Hypothalamus (tissue), 51 donors: Measurements from ENCODE around the gene HOXB3.

ENCODE experiments used
- DNase-seq, 51 donors: peaks; one replicate each; lab custom pipeline; 2025; lab: John Stamatoyannopoulos, UW

HOXB3 gene

DNA sequence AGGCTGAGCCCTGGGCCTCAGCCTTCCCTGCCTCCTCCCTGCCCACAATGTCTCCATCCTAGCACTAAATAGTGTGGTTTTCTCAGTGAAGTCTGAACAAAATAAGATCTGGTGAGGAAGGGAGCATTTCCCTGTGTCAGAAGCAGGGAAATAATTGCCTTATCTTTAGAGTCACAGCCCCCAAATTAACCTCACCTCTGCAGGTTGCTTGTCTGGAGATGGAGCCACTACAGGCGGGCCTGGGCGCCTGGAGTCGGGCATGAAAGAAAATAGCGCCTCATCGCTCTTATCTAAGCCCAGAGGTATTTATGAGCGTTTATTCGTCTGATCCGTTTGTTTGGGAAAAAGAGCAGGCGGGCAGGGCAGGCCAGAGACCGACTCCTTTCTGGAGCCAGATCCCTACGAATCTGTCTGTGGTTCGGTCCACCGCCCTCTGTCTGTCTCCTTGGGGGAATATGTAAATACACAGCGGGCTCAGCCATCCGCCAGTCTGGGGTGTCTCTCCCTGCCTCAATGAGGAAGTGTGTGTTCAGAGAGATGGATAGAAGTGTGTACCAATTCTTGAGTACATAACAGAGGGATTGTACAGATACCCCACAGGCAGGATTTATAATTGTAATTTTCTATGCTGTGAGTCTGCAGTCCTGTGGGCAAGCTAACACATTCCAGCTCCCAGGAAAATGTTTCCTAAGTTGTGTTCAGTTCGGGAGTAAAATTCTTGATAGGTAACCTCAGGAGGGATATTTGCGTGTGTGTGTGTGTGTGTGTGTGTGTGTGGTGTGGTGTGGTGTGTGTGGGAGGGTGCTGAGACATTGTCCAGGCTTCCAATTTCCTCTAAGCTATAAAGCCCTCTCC, 10.4 kb upstream of the HOXB3 start:
- DNase-seq, result no peak

DNA sequence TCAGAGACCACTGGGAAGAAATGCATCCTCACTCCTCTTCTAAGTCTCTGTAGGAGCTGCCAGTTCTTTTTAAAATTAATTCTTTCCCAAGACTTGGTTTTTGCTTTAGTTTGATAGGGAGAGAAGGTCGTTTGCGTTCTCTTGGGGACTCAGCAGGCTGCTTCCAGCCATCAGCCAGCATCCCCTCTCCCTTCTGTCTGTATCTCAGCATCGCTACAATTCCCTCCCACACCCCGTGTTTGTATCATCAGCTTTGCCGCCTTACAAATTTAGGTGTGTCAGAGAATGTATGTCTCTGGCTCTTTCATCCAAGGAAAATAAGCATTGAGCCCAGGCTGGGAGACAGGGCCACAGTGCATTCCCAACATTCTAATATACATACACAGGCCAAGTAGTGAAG, 9.3 kb upstream of the HOXB3 start:
- no peak for DNase-seq

DNA sequence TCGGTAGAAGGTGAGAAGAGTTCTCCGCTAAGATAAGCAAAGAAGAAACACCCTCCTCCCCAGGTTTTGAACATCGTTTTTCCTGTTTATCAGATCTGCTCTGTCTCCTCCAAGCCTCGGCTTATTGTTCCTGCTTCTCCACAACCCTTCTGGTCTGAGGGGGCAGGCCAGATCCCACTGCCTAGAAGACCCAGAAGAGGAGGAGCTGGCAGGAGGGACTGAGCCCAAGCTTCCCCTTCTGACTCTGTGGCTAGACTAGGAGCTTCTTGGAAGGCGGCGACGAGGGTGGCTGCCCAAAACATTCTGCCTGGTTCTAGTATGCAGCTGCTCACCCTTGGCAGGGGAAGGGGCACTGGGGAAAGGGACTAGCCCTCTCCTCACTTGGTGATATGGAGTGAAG, 8.7 kb upstream of the HOXB3 start:
- no peak for DNase-seq

DNA sequence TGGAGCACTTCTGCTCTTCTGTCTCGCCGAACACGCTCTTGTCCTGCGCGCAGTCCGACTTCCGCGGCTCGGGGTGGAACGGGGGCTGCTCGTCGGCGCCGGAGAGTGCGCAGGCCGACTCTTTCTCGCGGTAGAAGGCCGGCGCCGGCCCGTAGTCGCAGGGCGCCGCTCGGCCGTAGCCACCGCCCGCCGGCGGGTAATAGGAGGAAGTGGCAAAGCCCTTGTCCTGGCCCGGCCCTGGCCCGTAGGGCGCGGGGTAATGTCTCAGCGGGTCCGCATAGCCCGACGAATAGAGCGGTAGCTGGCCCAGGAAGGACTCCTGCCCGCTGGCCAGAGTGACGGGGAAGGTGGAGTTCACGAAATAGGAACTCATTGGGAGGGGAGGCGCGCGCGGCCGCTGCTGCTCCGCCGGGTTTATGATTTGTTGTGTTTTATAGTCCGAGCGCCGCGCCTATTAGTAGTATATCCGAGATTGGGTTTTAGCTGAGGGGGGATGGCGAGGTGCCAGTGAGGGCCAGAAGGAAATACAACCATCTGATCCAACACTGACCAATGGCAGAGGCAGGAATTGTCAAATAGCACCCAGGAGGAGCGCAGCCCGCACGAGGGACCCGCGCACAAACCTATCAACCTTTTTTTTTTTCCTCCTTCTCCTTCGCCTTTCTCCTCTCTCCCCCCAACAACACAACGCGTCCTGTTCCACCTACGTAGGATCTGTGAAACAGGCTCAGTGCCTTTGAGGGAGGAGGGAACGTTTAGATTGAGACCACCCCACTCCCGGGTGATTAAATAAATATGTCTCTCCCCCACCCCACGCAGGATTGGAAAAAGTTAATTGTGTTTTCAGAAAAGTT, 8.0 kb upstream of the HOXB3 start:
- DNase-seq, result no peak

DNA sequence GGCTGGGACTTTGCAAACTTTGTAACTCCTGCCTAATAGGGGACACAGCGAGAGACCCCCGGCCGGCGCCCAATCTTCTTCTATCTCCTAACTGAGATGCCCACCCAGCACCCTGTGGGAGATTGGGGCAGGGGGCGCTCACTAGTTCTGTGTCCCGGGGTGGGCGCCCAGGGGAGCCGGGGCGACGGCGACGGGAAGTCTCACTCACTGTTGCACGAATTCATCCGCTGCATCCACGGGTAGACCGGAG, 7.4 kb upstream of the HOXB3 start:
- no peak for DNase-seq

DNA sequence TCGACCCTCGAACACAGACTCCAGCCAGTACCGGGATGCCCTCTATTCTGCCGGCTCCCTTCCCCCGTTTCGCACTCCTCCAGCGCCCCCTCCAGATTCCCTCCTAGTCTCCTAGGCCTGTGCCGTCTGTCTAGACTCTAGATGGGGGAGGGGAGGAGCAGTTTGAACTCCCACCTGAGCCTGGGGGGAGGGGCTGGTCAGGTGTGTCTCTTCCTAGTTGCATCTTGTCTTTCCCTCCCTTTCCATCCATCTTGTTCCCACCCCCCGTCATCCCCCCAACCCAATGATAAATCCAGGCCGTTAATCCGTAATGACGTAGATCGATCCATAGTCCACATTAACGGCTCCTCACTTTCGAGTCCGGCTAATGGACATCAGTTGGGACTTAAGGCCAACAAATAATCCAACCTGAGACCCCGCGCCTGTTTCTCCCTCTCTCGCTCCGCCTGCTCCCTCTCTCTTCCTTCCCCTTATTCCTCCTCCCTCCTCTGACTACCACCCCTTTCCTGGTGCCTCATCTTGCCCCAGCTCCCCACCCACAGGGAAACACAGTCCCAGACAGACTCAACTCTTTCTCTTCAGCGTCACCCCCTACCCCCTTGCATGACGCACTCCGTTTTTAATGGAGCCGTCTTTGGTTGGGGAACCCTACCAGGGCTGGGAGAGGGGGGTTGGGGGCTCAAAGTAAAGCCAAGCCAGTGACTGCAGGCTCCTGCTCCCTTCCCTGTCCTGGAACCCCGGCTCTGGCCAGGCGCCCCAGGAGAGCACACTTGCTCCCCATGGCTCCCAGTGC, 6.9 kb upstream of the HOXB3 start:
- DNase-seq, result no peak

DNA sequence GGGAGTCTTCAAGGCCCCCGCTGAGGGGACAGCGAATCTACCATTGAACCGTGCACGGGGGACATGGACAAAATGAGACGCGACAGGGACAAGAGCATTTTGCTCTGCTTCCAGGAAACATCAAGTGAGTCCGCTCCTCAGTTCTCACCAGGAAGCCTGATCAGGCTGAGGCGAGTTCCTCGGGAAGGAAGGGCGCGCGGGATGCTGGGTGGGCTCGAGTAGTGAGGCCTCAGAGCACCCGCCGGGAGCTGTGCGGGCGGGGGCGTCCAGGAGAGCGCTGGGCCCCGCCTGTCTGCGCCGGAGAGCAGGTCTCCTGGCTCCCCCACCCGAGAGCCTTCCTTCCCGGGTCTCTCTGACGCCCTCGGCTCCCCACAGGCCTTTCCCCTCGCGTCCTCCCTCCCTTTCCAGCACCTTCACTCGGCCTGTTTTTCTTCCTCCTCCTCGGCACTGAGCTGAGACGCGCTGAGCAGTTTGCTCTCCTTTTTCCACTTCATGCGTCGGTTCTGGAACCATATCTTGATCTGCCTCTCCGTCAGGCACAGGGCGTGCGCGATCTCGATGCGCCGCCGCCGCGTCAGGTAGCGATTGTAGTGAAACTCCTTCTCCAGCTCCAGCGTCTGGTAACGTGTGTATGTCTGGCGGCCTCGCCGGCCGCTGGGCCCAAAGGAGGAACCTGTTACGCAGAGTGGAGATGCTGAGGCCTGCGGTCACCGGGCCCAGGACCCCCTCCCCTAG, 6.1 kb upstream of the HOXB3 start:
- DNase-seq, result no peak

DNA sequence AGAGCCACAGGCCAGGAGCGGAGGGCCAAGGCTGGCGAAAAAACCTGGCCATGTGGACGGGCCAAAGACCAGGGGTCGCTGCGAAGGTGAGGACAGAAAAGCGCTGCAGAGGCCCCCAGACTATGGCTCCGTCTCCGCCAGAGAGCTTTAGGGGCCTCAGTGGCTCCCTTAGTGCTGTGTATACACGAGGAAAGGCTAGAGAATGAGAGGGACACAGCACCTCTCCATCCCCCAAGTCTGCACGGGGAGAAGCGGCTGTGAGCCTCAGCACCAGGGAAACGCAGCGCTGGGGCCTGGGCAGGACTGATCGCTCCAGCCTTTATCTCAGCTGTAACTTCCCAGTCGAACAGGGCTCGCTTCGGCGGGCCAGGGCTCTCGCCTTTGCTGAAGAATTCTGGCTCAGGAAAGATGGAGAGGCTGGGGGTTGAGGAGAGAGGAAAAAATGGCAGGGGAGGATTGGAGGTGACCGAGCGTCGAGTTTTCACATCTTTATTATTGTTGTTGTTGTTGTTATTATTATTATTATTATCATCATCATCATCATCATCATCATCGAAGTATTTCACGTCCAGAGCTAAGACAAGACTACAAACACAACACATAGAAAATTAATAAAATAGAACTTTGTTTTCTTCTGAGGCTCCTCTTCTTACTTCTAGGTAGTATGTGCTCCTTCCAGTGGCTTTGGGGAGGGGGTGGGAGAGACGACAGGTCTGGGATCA, 5.4 kb upstream of the HOXB3 start:
- no peak for DNase-seq

DNA sequence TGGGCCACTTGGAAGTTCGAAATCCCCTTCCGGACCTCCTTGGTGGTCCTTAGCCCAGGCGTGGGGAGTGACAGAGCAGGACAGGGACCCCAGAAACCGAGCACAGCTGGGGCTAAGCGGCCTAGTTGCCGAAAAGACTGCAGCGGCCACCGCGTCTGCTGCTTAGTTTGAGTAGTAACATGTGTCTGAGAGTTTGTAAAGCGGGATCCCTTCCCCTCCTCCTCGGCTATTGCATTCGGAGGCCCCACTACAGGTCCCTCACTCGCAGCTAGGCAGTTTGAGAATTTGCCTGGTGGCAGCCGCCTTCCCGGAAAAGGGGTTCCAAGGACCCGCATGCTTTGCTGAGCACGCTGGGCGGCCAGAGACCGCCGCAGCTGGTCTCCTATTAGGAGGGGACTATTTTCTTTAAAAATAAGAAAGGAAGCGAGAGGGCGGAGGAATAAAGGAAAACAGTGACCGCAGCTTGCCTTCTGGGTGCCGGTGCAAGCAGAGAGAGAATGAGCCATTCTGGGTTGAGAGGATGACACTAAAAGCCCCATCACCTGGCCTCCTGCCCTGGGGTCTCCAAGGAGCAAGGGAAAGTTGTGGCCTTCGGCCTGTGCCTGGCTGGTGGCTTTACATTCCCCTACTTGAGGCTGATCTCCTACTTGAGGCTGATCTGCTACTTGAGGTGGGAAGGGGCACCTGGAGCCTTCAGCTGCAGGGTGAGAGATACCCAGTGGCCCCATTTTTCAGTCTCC, 4.7 kb upstream of the HOXB3 start:
- no peak for DNase-seq

DNA sequence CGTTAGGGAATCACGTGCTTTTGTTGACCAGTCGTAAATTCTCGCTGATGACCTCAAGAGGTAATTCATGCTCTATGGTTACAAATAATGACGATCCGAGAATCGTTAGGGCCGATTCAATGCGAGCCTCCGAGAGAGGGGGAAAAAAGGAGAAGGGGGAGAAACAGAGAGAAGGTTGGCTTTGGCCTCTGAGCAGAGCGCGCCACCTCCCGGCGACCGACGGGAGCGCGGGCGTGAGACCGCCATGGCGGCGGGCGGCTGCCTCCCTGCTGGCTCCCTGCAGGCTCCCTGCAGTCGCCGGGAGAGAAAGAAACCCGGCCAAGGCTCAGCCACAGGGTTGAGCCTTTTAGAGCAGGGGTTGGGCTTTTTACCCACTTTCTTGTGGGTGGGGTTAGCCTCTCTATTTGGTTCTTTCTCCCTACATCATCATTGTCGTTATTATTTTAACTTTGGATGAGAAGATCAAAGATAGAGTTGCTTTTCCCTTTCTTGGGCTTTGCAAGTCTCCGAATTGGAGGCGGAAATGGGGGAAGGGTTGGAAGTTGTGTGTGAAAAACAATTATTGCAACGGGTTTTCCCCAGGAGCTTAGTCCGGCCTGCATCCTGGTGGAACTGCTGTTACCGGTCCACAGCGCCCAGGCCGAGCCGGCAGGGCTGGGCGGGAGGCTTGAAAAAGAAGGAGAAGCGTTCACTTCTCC, 3.9 kb upstream of the HOXB3 start:
- DNase-seq, result peak in 5 of 51 donors; percentile 2 to 23 (median 8)

DNA sequence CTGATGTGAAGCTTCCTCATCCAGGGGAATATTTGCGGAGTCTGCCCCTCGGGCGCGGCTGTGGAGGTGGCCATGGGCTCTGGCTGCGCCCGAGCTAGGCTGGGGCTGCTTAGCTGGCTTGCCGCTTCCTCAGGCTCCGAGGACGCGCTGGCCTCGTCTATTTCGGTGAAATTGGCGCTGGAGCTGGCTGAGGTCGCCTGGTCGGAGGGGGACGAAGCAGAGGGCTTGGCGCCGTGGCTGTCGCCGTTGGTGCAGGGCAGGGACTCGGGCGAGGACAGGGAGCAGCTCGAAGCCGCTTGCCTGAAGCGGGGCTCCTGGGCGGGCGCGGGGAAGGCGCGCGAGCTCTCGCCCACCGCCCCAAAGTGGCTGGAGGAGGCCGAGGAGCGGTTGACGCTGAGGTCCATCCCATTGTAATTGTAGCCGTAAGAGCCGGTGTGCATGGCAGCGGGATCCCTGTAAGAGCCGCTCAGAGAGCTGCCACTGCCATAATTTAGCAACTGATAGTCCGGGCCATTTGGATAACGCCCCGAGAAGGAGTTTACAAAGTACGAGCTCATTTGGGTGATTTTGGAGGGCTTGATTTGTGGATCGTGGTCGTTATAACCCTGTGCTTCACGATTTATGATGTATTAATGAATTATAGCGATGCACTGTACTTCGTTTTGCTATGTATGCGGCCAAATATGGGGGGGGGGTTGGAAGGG, 3.2 kb upstream of the HOXB3 start, which contains the start of gene HOXB5:
Gene HOXB5, minus strand, starts transcription at position 654 of the 704 bp plus-strand sequence. Its CDS starts 97 bp downstream, at position 557.
- no peak for DNase-seq

DNA sequence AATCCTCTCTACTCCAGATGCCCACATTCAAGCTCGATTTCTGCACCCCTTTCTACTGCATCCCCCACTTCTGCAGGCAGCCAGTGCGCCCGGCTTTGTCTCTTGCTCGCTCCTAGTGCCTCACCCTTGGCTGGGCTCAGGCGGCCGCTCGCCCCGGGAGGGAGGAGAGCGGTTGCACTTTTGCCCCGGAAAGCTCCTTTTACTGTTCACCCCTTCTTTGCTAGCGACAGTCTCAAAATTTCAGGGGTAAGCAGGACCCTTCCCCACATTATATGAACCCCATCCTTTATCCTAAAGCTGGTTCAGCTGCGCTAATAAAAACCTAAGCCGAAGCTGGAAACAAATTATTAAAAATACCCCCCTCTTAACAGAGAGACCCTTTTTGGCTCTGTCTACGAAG, 2.5 kb upstream of the HOXB3 start:
- DNase-seq, result no peak

DNA sequence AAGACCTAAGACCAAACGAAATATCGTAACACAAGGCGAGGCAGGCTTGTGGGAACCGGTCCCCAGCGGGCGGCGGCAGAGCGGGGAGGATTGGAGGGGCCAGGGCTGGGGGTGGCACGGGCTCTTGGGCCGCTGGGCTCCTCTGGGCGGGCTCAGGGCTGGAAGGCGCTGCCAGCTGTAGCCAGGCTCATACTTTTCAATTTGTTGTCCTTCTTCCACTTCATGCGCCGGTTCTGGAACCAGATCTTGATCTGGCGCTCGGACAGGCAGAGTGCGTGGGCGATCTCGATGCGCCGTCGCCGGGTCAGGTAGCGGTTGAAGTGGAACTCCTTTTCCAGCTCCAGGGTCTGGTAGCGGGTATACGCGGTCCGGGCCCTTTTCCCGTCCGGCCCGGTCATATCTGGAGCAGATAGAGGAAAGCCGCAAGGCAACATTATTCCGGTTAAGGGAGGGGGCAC, 2.0 kb upstream of the HOXB3 start:
- DNase-seq, result no peak

DNA sequence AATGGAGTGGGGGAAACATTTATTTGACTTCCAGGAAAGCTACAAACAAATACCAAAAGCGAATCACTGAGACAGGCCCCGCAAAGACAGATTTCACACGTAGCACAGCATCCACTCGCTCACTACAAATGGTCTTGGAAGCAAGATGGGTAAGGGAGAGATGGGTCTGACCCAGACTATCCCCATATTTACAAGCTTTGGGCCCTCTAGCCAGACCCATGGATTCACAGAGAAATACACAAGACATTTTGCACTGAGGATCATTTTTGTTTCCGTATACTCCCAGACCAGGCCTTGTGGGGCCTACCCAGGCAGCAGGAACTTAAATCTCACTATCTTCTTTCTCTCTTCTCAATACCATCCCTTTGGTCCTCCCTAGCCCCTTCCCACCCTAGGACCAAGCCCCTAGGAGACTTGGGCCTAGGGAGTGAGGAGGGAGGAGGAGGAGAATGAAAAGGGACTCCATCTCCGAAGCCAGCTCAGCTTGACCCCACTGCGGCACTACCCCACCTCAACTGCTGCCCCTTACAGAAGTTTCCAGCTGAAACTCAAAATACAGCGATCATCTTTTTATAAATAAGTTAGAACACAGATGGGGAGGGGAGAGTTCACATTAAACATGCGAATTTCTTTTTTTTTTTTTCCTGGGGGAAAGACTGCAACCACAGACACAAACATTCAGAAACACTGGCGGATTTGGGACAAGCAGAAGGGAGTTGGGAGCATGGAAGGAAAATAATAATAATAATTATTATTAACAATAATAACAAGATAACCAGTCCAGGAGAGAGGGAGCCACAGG, 1.4 kb upstream of the HOXB3 start:
- no peak for DNase-seq

DNA sequence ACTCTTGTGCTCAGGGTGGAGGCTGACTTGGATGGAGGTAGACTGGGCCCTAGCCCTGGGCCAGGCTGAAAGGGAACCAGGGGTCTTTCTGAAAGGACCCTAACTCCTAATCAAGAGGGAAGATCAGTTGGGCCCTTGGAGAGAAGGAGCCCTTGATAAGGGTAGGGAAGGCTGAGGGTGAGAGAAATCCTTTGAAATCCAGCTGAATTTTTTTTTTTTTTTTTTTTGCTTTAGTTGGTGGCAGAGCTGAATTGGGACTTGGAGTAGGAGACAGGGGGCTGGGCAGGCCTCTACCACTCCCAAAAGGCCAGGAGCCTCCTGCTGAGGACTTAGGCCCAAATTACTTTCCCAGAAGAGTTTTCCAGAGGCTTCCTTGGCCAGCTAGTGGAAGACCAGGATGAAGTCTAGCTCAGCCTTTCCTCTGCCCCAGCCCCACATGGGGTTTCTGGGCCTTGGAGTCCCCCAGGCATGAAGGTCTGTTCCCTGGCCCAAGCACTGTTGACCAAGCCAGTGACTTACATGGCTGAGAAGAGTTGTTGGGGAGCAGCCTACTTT, 643 bp upstream of the HOXB3 start:
- DNase-seq, result no peak

DNA sequence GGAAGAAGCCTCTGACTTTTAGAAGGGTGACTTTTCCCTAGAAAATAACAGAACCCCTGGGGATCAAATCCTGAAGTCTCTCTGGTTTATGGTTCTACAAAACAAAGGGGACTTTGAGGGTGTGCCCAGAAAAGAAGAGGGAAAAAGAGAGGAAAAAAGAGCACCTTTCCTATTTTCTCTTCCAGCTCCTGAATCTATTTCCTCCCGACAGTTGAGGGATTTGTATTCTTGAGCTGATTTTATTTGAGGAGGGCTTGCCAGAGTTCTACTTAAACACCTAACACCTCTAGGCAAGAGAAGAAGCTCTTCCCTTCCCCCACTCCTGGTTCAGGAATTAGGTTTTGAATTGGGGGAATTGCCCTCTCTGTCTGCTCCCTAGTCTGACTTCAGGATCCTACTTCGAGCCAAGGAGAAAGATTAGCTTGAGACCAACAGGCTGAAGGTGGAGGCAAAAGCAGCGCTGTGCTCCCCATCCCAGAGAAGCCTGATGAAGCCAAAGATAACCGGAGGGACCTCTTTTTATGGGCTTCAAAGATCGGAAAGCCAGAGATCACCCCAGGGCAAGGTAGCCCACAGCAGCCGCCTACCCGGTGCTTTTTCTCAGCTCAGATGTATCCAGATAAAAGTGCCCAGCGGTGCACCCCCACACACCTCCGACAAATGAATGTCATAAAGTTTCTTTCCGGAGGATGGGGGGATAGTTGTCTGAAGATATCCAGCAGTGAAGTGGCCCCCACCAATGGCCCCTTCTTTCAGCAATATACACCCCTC, 796 bp downstream of the HOXB3 start:
- DNase-seq, result no peak
